GM13976 (cell line): Measurements from ENCODE around the gene GMIP.

Experiments
- DNase-seq: peaks from one replicate; pipeline ENCODE4 v3.0.0; 2012; ENCODE audit warnings: low spot score
- CTCF ChIP-seq: IDR thresholded peaks from 2 replicates; pipeline ENCODE4 v1.5.1; 2012; ENCODE audit warnings: borderline replicate concordance, mild to moderate bottlenecking; ENCODE audit not compliant: insufficient read depth; ENCODE audit errors: extremely low read depth, missing control alignments, control extremely low read depth
- in situ Hi-C: fragments of 300-500 bp; cut with MboI; formaldehyde crosslinking; loops from one replicate; pipeline ENCODE4 v1.12.0; 2022; ENCODE audit warnings: low sequenced_read_pairs, mixed read lengths, inconsistent platforms; ENCODE audit not compliant: unreplicated experiment

The GMIP gene

GRCh38 chr19:19636573-19637185, 6.8 kb downstream of the GMIP start:
- DNase-seq = no peak
- in situ Hi-C loops = loop anchor here (25.0 kb wide), 1 partner anchor 274 kb away; no protein-coding TSS in a partner anchor

DNA sequence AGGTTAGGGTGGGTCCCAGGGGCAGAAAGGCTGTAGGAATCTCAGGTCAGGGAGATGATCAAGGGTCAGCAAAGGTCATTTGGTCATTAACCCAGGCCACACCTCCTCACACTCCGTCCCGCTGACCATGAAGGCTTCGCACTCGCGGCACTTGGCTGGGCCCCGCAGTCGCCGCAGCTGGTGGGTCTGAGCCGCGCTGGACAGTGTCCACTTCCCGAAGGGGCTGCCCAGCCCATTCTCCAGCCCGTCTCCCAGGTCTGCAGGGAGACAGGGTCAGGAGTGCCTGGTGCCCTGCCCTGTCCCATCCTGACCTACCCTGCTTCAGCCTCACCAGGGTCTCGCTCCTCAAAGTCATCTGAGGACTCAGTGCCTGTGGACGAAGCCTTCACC, 8.1 kb downstream of the GMIP start:
- no peak for TF ChIP-seq CTCF
- DNase-seq = no peak

More at GRCh38 chr19:19636573-19637185, 6.8 kb downstream of the GMIP start:
- no peak for TF ChIP-seq CTCF

GRCh38 chr19:19634516-19635312, 8.7 kb downstream of the GMIP start:
- in situ Hi-C loops = loop anchor here (25.0 kb wide), 1 partner anchor 272 kb away; no protein-coding TSS in a partner anchor
- no peak for DNase-seq

More for the DNA sequence above, 8.1 kb downstream of the GMIP start:
- in situ Hi-C loops = loop anchor here (25.0 kb wide), 1 partner anchor 273 kb away; no protein-coding TSS in a partner anchor

GRCh38 chr19:19633711-19634515, 9.5 kb downstream of the GMIP start:
- TF ChIP-seq CTCF = no peak
- in situ Hi-C loops = loop anchor here (25.0 kb wide), 1 partner anchor 272 kb away; no protein-coding TSS in a partner anchor
- no peak for DNase-seq

More at GRCh38 chr19:19634516-19635312, 8.7 kb downstream of the GMIP start:
- TF ChIP-seq CTCF = no peak

- no peak for DNase-seq
- in situ Hi-C loops = loop anchor here (25.0 kb wide), 1 partner anchor 270 kb away; no protein-coding TSS in a partner anchor
- TF ChIP-seq CTCF = no peak
Measured at GRCh38 chr19:19632661-19633060, 10.8 kb downstream of the GMIP start.

DNA sequence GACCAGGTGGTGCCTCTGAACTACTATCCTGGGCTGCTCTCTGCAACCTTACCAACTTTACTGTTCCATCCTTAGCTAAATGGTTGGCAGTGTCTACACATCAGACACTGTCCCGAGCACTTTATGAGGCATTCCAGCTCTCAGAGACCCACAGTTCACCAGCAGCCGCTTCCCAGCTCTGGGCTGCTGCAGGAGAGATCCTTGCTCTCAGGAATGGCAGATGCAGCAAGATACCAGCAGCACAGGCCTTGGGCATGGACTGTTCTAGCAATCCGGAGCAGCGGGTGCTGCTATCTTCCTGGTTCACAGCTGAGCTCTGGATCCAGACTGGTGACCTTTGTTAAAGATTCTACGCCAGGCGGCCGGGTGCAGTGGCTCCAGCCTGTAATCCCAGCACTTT, 12.1 kb downstream of the GMIP start:
- in situ Hi-C loops = loop anchor here (25.0 kb wide), 1 partner anchor 269 kb away; no protein-coding TSS in a partner anchor
- DNase-seq = no peak
- no peak for TF ChIP-seq CTCF
